Chondrocyte (in vitro differentiated cells): ENCODE measurements around the gene YRDC. TPM values are rescaled to one million over a fixed set of nuclear protein-coding genes. Genes with fewer than 3 reads are reported as not detected.
"Not testable (repeated sequence)": the region's sequence is repeated elsewhere in the genome, so short reads cannot be mapped to it uniquely, and the experiment has no call there.

Experiments
- DNase-seq: peaks from one replicate; pipeline ENCODE4 v3.0.0; 2021; ENCODE audit warnings: mixed read lengths, low spot score
- H3K27ac Mint-ChIP-seq: one replicate; pipeline ENCODE4 v1.8.0; 2021; ENCODE audit warnings: mild to moderate bottlenecking, moderate library complexity, mixed read lengths; ENCODE audit not compliant: unreplicated experiment
- H3K27me3 Mint-ChIP-seq: 2 replicates; pipeline ENCODE4 v1.8.0; 2021; ENCODE audit warnings: low read depth, mixed read lengths
- H3K36me3 Mint-ChIP-seq: 2 replicates; pipeline ENCODE4 v1.8.0; 2021; ENCODE audit warnings: low read depth, mixed read lengths
- H3K4me1 Mint-ChIP-seq: 2 replicates; pipeline ENCODE4 v1.8.0; 2021; ENCODE audit warnings: low read depth, mild to moderate bottlenecking, mixed read lengths
- H3K4me3 Mint-ChIP-seq: one replicate; pipeline ENCODE4 v1.8.0; 2021; ENCODE audit warnings: mild to moderate bottlenecking, moderate library complexity, mixed read lengths; ENCODE audit not compliant: unreplicated experiment
- H3K9me3 Mint-ChIP-seq: 2 replicates; pipeline ENCODE4 v1.8.0; 2021; ENCODE audit warnings: low read depth, mixed read lengths
- total RNA-seq: library from RNA; stranded (reverse); gene quantifications from 3 replicates; pipeline ENCODE4 v1.2.1, GENCODE V29; 2021
- TF ChIP-seq, protein P1 (sequence below): fragments of 200-600 bp; sonication (generic); IDR thresholded peaks from 2 replicates; pipeline ENCODE4 v1.5.0; 2021; ENCODE audit warnings: antibody characterized with exemption, mild to moderate bottlenecking, moderate library complexity

YRDC gene
- total RNA-seq, 1 donor from 2014 or later: 15.5 TPM

DNA sequence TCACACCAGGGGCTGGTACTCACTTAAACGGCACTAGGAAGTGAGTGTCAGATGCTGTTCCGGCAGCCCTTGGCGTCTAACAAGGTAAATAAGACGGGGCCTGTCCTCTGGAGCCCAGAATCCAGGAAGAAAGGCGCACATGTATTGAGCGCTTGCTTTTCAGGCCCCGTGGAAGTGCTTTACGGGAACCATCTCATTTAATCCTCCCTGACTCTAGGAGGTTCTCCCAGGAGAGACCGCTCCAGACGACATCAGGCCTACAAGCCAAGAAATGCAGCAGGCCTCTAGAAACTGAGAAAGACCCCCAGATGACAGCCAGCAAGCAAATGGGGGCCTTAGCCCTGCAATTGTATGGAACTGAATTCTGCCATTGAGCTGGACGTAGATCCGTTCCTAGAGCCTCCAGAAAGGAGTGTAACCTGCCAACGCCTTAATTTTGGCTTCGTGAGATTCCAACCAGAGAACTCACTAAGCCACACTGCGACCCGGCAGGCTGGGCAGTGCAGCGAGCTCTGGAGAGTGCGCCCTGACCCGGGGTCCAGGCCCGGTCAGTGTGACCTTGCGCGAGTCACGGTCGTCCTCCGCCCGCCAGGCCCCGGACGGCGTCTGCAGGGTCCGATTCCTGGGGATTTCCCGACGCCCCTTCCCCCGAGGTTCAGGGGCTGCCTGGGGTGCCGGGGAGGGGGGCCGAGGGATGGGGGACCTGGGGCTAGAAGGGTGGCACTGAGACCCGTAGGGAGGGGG lies 14.9 kb downstream of the YRDC start:
- H3K27me3 Mint-ChIP-seq: peaks cover 21% of the 10 kb centered on the region
- TF ChIP-seq, protein P1, sequence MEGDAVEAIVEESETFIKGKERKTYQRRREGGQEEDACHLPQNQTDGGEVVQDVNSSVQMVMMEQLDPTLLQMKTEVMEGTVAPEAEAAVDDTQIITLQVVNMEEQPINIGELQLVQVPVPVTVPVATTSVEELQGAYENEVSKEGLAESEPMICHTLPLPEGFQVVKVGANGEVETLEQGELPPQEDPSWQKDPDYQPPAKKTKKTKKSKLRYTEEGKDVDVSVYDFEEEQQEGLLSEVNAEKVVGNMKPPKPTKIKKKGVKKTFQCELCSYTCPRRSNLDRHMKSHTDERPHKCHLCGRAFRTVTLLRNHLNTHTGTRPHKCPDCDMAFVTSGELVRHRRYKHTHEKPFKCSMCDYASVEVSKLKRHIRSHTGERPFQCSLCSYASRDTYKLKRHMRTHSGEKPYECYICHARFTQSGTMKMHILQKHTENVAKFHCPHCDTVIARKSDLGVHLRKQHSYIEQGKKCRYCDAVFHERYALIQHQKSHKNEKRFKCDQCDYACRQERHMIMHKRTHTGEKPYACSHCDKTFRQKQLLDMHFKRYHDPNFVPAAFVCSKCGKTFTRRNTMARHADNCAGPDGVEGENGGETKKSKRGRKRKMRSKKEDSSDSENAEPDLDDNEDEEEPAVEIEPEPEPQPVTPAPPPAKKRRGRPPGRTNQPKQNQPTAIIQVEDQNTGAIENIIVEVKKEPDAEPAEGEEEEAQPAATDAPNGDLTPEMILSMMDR: no peak
- no peaks in the 10 kb centered on the region for H3K9me3 Mint-ChIP-seq
- peaks cover 13% of the 10 kb centered on the region for H3K4me1 Mint-ChIP-seq
- peak overlapping the region; percentile 40 for H3K4me3 Mint-ChIP-seq
- H3K36me3 Mint-ChIP-seq: peaks cover 1% of the 10 kb centered on the region
- no peak overlapping the region for H3K27ac Mint-ChIP-seq
- no peak for DNase-seq

DNA sequence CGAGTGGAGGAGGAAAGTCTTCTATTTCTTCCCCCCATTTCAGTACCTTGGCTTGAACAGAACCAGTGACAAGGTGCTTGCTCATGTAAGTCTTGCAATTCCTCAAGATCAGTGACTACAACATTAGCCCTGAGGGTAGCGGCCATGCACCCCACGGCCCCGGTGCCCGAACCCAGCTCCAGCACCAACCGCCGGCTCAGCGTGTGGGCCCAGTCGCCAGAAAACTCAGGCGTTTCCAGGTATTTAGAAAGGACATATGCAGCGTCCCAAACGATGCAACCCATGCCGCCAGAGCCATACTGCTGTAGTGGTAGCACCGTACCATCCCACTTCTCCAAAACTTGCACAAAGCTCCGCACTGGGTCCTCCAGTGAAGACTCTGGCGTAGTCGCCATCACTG lies 25.5 kb downstream of the YRDC start:
- Mint-ChIP-seq H3K4me1 (no peaks in the 10 kb centered on the region), H3K9me3 (no peaks in the 10 kb centered on the region), H3K27ac (no peak overlapping the region), H3K4me3 (no peak overlapping the region), H3K27me3 (peaks cover 49% of the 10 kb centered on the region), H3K36me3 (no peaks in the 10 kb centered on the region)
- TF ChIP-seq, protein P1: no peak
- no peak for DNase-seq

DNA sequence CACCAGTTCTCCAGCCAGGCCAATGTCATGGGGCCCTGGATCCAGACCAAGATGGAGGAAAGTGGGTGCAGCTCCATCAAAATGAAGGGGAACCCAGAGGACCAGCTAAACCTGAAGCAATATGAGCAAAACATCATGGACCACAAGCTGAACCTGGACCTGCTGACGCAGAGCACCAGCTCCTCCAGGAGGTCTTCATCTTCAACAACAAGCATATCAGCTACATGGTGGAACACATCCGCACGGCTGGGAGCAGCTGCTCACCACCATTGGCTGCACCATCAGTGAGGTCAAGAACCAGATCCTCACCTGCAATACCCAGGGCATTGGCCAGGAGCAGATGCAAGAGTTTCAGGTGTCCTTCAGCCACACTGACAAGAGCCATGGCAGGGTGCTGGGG lies 29.4 kb downstream of the YRDC start:
- Mint-ChIP-seq H3K4me3 (no peak overlapping the region), H3K9me3 (peaks cover 5% of the 10 kb centered on the region), H3K4me1 (no peaks in the 10 kb centered on the region), H3K36me3 (no peaks in the 10 kb centered on the region), H3K27me3 (peaks cover 39% of the 10 kb centered on the region), H3K27ac (no peak overlapping the region)
- TF ChIP-seq, protein P1: no peak
- DNase-seq: no peak

DNA sequence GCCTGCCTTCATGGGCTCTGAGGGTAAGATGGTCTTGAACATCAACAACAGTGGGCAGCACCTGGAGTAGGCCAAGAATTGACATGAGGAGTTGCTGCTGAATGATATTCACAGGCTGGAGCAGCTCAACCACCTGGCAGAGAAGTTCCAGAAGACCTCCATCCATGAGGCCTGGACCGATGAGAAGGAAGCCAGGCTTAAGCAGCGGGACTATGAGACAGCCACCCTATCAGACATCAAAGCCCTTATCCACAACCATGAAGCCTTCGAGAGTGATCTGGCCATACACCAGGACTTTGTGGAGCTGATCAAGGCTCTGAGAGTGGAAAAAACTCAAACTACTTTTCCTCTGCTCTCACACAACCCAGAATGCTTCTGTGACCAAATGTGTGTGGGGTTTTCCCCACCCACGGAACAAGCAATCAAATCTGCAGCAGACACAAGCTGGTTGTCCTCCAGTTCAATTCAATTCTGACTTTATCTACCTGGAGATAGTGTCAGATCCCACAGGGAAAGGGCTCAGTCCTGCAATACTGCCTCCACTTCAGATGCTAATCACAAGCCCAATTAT lies 31.0 kb downstream of the YRDC start:
- no peak overlapping the region for H3K27ac Mint-ChIP-seq
- DNase-seq: no peak
- H3K4me3 Mint-ChIP-seq: no peak overlapping the region
- peaks cover 7% of the 10 kb centered on the region for H3K9me3 Mint-ChIP-seq
- no peaks in the 10 kb centered on the region for H3K36me3 Mint-ChIP-seq
- H3K4me1 Mint-ChIP-seq: no peaks in the 10 kb centered on the region
- H3K27me3 Mint-ChIP-seq: peaks cover 37% of the 10 kb centered on the region
- TF ChIP-seq, protein P1: no peak

DNA sequence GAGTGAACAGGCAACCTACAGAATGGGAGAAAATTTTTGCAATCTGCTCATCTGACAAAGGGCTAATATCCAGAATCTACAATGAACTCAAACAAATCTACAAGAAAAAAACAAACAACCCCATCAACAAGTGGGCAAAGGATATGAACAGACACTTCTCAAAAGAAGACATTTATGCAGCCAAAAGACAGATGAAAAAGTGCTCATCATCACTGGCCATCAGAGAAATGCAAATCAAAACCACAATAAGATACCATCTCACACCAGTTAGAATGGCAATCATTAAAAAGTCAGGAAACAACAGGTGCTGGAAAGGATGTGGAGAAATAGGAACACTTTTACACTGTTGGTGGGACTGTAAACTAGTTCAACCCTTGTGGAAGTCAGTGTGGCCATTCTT lies 36.6 kb downstream of the YRDC start:
- H3K27ac Mint-ChIP-seq, H3K9me3 Mint-ChIP-seq, H3K36me3 Mint-ChIP-seq, DNase-seq, H3K4me3 Mint-ChIP-seq, H3K4me1 Mint-ChIP-seq: not testable (repeated sequence)
- peaks cover 38% of the 10 kb centered on the region for H3K27me3 Mint-ChIP-seq

GRCh38 chr1:37767488-37767887 lies 40.5 kb downstream of the YRDC start:
- H3K27me3 Mint-ChIP-seq: peaks cover 68% of the 10 kb centered on the region
- H3K4me1 Mint-ChIP-seq: peaks cover 9% of the 10 kb centered on the region
- TF ChIP-seq, protein P1: no peak

More at GRCh38 chr1:37767488-37767887, 40.5 kb downstream of the YRDC start:
- DNase-seq: no peak
- no peaks in the 10 kb centered on the region for H3K9me3 Mint-ChIP-seq
- no peak overlapping the region for H3K27ac Mint-ChIP-seq
- peaks cover 2% of the 10 kb centered on the region for H3K36me3 Mint-ChIP-seq
- no peak overlapping the region for H3K4me3 Mint-ChIP-seq
